Measurements from ENCODE around the gene ATOH8. TPM values are rescaled to one million over a fixed set of nuclear protein-coding genes. Genes with fewer than 3 reads are reported as not detected.
A peak's percentile ranks its signal among the peaks of the same experiment; 100 is the strongest.

The ATOH8 gene
- polyA plus RNA-seq, 2 of the 4 experiments (the other 2 are of a cell fraction): 1.8 to 20.0 TPM

- H3K27ac ChIP-seq: peak overlapping the region; percentile 29 to 56; a peak in 4 of 6 replicates
- H3K4me1 ChIP-seq: peaks cover 36% of the 10 kb centered on the region
- POLR2A ChIA-PET: no interaction called here
- DNase-seq (ENCODE audit: low read depth in 1 of 2, low spot score in 1 of 2): peak; percentile 36 to 66
- TF ChIP-seq CHD4 (IDR thresholded peaks at IDR 0.05; ENCODE audit: borderline replicate concordance) (no peak), HOXB5 (CRISPR knock-in tag; IDR thresholded peaks at IDR 0.05) (no peak), POLR2A (IDR thresholded peaks at IDR 0.05; ENCODE audit: low read length) (no peak), MAFK (IDR thresholded peaks at IDR 0.05; ENCODE audit: partially characterized antibody) (no peak), ZFP36 (IDR thresholded peaks at IDR 0.05; ENCODE audit: borderline replicate concordance, partially characterized antibody) (no peak), TFCP2L1 (CRISPR knock-in tag; IDR thresholded peaks at IDR 0.05) (no peak), HOXB13 (CRISPR knock-in tag; IDR thresholded peaks at IDR 0.05; ENCODE audit: low read depth) (no peak), SMC3 (IDR thresholded peaks at IDR 0.05) (peak; percentile 43; the same call in 2 of the 3 replicates), BCL3 (IDR thresholded peaks at IDR 0.05) (no peak), RARB (CRISPR knock-in tag; IDR thresholded peaks at IDR 0.05) (no peak), USF2 (IDR thresholded peaks at IDR 0.05) (no peak), ESRRA (IDR thresholded peaks at IDR 0.05; ENCODE audit: borderline replicate concordance, low read length) (no peak), FOXS1 (CRISPR knock-in tag; IDR thresholded peaks at IDR 0.05) (no peak), MAZ (IDR thresholded peaks at IDR 0.05; ENCODE audit: borderline replicate concordance, low read depth, low read length) (no peak), RAD21 (conservative IDR thresholded peaks at IDR 0.05 in 1 of 2, IDR thresholded peaks at IDR 0.05 in 1 of 2) (peak; percentile 27 to 58; a peak in 3 of 5 replicates)
- TF ChIP-seq, protein P1, sequence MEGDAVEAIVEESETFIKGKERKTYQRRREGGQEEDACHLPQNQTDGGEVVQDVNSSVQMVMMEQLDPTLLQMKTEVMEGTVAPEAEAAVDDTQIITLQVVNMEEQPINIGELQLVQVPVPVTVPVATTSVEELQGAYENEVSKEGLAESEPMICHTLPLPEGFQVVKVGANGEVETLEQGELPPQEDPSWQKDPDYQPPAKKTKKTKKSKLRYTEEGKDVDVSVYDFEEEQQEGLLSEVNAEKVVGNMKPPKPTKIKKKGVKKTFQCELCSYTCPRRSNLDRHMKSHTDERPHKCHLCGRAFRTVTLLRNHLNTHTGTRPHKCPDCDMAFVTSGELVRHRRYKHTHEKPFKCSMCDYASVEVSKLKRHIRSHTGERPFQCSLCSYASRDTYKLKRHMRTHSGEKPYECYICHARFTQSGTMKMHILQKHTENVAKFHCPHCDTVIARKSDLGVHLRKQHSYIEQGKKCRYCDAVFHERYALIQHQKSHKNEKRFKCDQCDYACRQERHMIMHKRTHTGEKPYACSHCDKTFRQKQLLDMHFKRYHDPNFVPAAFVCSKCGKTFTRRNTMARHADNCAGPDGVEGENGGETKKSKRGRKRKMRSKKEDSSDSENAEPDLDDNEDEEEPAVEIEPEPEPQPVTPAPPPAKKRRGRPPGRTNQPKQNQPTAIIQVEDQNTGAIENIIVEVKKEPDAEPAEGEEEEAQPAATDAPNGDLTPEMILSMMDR (IDR thresholded peaks at IDR 0.05): peak; percentile 43
- TF ChIP-seq, protein P2, sequence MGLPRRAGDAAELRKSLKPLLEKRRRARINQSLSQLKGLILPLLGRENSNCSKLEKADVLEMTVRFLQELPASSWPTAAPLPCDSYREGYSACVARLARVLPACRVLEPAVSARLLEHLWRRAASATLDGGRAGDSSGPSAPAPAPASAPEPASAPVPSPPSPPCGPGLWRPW (IDR thresholded peaks at IDR 0.05): no peak
- CTCF ChIA-PET: interaction anchor here (0.9 to 35.1 kb wide), 7 partner anchors 9 to 96 kb away, joined by 3 to 1675 read pairs (median 4); partner anchors contain the start of gene ATOH8
- 4% methylated on average over 1 of the region's 1 CpG for WGBS (ENCODE audit: missing lambda C conversion rate)
- peaks cover 10% of the 10 kb centered on the region; the same call in 2 of the 3 replicates for H3K9me3 ChIP-seq
- no peak for FAIRE-seq
- H3K4me3 ChIP-seq: no peak overlapping the region
- H3K4me2 ChIP-seq: no peak overlapping the region
- ATAC-seq: peak in 1 of 2 experiments; percentile 29; a peak in 2 of 6 replicates
Measured at GRCh38 chr2:85804583-85804982, 50.8 kb downstream of the ATOH8 start.

DNA sequence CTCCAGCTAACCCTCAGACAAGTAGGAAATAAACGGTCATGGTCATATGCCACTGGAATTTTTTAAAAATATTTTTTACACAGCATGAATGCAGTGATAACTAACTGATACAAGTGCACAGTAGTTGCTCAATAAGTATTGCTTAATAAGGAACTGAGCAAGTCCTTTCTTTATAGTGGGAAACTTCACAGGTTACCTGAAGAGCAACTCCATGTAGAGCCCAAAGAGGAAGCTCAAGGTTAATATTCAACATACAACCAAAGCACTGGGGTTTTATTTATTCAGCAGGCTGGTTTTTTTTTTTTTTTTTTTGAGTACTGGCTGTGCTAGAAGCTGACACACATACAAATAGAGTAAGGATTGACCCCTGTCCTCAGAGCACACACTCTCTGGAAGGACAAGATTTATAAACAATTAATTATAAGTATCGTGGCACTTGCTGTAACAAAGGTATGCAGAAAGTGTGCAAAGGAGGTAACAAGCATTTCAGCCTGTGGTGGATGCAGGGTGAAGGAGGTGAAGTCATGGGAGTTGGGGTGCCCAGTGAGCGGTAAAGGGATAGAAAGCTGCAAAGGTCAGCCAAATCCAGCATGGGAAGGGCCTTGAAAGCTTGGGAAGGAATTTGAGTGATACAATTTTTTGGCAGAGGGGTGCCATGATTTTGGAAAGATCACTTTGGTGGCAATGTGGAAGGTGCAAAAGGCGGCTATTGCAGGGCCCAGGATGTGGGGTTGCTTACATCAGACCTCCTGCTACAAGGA lies 52.7 kb downstream of the ATOH8 start:
- Histone ChIP-seq H3K9me3 (no peaks in the 10 kb centered on the region), H3K4me1 (peaks cover 37% of the 10 kb centered on the region), H3K4me3 (no peak overlapping the region), H3K4me2 (peak overlapping the region; percentile 52), H3K27ac (peak overlapping the region; percentile 70 to 75)
- ChIA-PET CTCF (interaction anchor here (0.8 to 35.1 kb wide), 9 partner anchors 7 to 274 kb away, joined by 3 to 1675 read pairs (median 4); partner anchors contain the start of gene ATOH8), POLR2A (interaction anchor here (0.6 to 0.7 kb wide), 2 partner anchors 170 to 389 kb away, joined by 3 to 5 read pairs; no protein-coding TSS in a partner anchor)
- WGBS (ENCODE audit: missing lambda C conversion rate): 55% methylated on average over 4 of the region's 4 CpGs
- 0 out of 5 replicates have a peak, but pooled peaks of 1 of the 2 experiments have one; percentile 65 for TF ChIP-seq JUN (IDR thresholded peaks at IDR 0.05)
- TF ChIP-seq CBX2 (IDR thresholded peaks at IDR 0.05; ENCODE audit: borderline replicate concordance, low read depth): no peak
- peak in 1 of 2 experiments; percentile 47; a peak in 1 of 5 replicates for TF ChIP-seq EP300 (IDR thresholded peaks at IDR 0.05)
- TF ChIP-seq CEBPB (IDR thresholded peaks at IDR 0.05): peak; percentile 92 to 96
- TF ChIP-seq HDAC2 (IDR thresholded peaks at IDR 0.05): no peak
- TF ChIP-seq, protein P2 (IDR thresholded peaks at IDR 0.05): peak; percentile 89
- DNase-seq (ENCODE audit: low read depth in 1 of 2, low spot score in 1 of 2) (peak in 1 of 2 experiments; percentile 53), ATAC-seq (peak; percentile 39 to 50; a peak in 4 of 6 replicates), FAIRE-seq (no peak)

Measured in A549 (cell line).